Activated CD4-positive, CD25-positive, alpha-beta regulatory T cell (primary cell): ENCODE results near the gene OR51B6.
"Not testable (repeated sequence)": the region's sequence is repeated elsewhere in the genome, so short reads cannot be mapped to it uniquely, and the experiment has no call there.

Experiments
- DNase-seq, 4 experiments: peaks; one replicate each; lab custom pipeline; 2025; lab: John Stamatoyannopoulos, UW

Gene OR51B6

DNA sequence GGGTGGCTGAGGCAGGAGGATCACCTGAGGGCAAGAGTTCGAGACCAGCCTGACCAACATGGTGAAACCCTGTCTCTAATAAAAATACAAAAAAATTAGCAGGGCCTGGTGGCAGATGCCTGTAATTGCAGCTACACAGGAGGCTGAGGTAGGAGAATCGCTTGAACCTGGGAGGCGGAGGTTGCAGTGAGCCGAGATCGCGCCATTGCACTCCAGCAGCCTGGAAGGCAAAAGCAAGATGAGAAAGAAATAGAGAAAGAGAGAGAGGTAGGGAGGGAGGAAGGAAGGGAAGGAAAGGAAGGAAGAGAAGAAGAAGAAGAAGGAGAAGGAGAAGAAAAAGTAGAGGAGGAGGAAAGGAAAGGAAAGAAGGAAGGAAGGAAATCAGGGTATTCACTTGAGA is 15.1 kb downstream of the OR51B6 start:
- not testable (repeated sequence) for DNase-seq

GRCh38 chr11:5366856-5367255 is 15.5 kb downstream of the OR51B6 start:
- no peak for DNase-seq

DNA sequence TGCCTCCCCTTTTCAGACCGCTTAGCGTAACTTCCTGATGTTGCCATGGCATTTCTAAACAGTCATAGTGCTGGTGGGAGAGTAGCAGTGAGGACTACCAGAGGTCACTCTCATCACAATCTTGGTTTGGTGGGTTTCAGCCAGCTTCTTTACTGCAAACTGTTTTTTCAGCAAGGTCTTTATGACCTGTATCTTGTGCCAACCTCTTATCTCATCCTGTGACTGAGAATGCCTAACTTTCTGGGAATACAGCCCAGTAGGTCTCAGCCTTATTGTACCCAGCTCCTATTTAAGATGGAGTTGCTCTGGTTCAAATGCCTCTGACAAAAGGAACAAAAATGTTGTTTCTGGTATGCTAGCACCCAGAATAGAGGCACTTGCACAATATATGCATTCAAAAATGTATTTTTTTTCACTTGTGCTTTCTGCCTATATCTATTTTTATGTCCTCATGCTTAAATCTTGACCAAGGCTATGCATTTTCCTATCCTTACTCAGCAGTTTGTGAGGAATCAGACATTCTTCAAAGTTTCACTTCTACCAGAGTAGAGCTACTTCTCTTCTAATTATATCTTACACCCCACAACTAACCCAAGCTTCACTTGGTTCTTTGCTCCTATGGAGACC is 16.3 kb downstream of the OR51B6 start:
- DNase-seq = no peak

GRCh38 chr11:5368502-5369043 is 17.3 kb downstream of the OR51B6 start:
- DNase-seq = no peak

DNA sequence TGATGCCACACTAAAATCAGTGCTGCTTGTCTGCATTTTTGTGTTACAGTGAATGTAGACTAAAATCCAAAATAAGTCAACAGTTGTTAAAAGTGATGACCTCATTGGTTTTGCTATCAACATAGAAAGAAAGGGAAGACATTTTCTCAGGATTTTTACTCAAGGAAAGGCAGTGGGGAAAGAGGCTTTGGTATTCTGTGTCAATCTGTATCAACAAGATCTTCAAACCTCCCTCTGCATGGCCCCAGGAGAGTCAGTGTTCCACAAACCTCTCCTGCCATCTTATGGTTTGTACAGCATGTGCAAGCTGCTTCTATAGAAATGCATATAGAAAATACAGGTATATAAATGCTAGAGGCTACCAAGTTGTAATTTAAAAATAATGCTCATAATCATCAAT is 18.5 kb downstream of the OR51B6 start:
- no peak for DNase-seq

GRCh38 chr11:5380740-5381342 is 29.5 kb downstream of the OR51B6 start:
- no peak for DNase-seq

DNA sequence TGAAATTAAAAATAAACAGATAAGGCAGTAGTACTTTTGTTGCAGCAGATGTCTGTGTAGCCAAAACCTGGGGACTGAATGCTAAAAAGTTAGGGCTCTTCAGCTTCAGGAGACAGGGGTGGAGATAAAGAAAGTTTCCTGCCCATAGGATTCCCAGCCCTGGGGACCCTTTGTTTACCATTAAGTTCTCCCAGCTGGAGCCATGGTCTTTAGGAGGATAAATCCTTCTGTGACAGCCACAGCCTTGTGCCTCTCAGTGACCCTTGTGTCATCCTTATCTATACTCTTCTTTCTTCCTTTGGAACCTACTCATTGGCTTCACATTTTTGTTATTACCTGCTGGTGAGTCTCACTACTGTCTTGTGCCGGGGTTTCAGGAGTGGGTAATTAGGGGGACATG is 32.3 kb downstream of the OR51B6 start, which contains the start of gene OR51M1:
Gene OR51M1 (plus strand): TSS at position 237 of the 400 bp plus-strand sequence. CDS start 5,587 bp downstream, outside the sequence.
- DNase-seq = no peak

GRCh38 chr11:5384335-5384734 is 33.0 kb downstream of the OR51B6 start:
- DNase-seq = no peak

GRCh38 chr11:5390210-5390609 is 38.9 kb downstream of the OR51B6 start:
- no peak for DNase-seq

GRCh38 chr11:5394091-5394490 is 42.8 kb downstream of the OR51B6 start:
- no peak for DNase-seq

GRCh38 chr11:5398936-5399335 is 47.6 kb downstream of the OR51B6 start:
- DNase-seq = no peak
